H9 (cell line): ENCODE results near the gene LIMS1. TPM values are rescaled to one million over a fixed set of nuclear protein-coding genes. Genes with fewer than 3 reads are reported as not detected.
"Not testable (repeated sequence)": the region's sequence is repeated elsewhere in the genome, so short reads cannot be mapped to it uniquely, and the experiment has no call there.

Source experiments
- DNase-seq: peaks from one replicate; pipeline ENCODE4 v3.0.0-alpha.2; 2017
- H2AFZ ChIP-seq: one replicate; pipeline ENCODE4 v1.6.1; 2013; ENCODE audit warnings: mild to moderate bottlenecking, low read length, control low read depth, moderate library complexity
- H2AK5ac ChIP-seq: 2 replicates; pipeline ENCODE4 v1.6.1; 2013; ENCODE audit warnings: low read length, control low read depth, mixed read lengths; ENCODE audit not compliant: insufficient read length
- H2BK120ac ChIP-seq: one replicate; pipeline ENCODE4 v1.6.1; 2013; ENCODE audit warnings: low read depth, mild to moderate bottlenecking, low read length, control low read depth, inconsistent platforms; ENCODE audit not compliant: poor library complexity, severe bottlenecking
- H2BK12ac ChIP-seq: 2 replicates; pipeline ENCODE4 v1.6.1; 2013; ENCODE audit warnings: low read length, control low read depth, mixed read lengths, low read depth; ENCODE audit not compliant: insufficient read length
- H2BK15ac ChIP-seq: 2 replicates; pipeline ENCODE4 v1.6.1; 2013; ENCODE audit warnings: low read depth, low read length, control low read depth
- H2BK20ac ChIP-seq: one replicate; pipeline ENCODE4 v1.6.1; 2013; ENCODE audit warnings: low read depth, mild to moderate bottlenecking, low read length, control low read depth, inconsistent platforms; ENCODE audit not compliant: poor library complexity, severe bottlenecking
- H2BK5ac ChIP-seq: 2 replicates; pipeline ENCODE4 v1.6.1; 2013; ENCODE audit warnings: low read length, control low read depth, mixed read lengths; ENCODE audit not compliant: insufficient read length
- H3K14ac ChIP-seq: 2 replicates; pipeline ENCODE4 v1.6.1; 2013; ENCODE audit warnings: low read length, control low read depth; ENCODE audit not compliant: insufficient read depth
- H3K18ac ChIP-seq: 2 replicates; pipeline ENCODE4 v1.6.1; 2013; ENCODE audit warnings: low read depth, mild to moderate bottlenecking, mixed read lengths, low read length, control low read depth; ENCODE audit not compliant: insufficient read length
- H3K23ac ChIP-seq: 2 replicates; pipeline ENCODE4 v1.6.1; 2013; ENCODE audit warnings: low read length, control low read depth, mixed read lengths, low read depth; ENCODE audit not compliant: insufficient read length
- H3K23me2 ChIP-seq: 2 replicates; pipeline ENCODE4 v1.6.1; 2013; ENCODE audit warnings: low read depth, mild to moderate bottlenecking, mixed read lengths, low read length, control low read depth; ENCODE audit not compliant: insufficient read length, poor library complexity, severe bottlenecking
- H3K27ac ChIP-seq: 2 replicates; pipeline ENCODE4 v1.5.1; 2013; ENCODE audit warnings: low read length, control low read depth, mixed read lengths, low read depth; ENCODE audit not compliant: insufficient read length
- H3K27me3 ChIP-seq: 2 replicates; pipeline ENCODE4 v1.6.1; 2013; ENCODE audit warnings: low read length, control low read depth, inconsistent platforms; ENCODE audit not compliant: insufficient read depth
- H3K4ac ChIP-seq: 2 replicates; pipeline ENCODE4 v1.6.1; 2013; ENCODE audit warnings: low read depth, mild to moderate bottlenecking, control low read depth, inconsistent platforms, low read length, moderate library complexity
- H3K4me1 ChIP-seq: 2 replicates; pipeline ENCODE4 v1.6.1; 2013; ENCODE audit warnings: low read length, control low read depth, inconsistent platforms; ENCODE audit not compliant: insufficient read depth
- H3K4me2 ChIP-seq: 2 replicates; pipeline ENCODE4 v1.6.1; 2013; ENCODE audit warnings: low read length, control low read depth, mixed read lengths; ENCODE audit not compliant: insufficient read length, insufficient read depth
- H3K56ac ChIP-seq: 2 replicates; pipeline ENCODE4 v1.6.1; 2013; ENCODE audit warnings: low read depth, mild to moderate bottlenecking, mixed read lengths, low read length, control low read depth; ENCODE audit not compliant: insufficient read length
- H3K79me1 ChIP-seq: 2 replicates; pipeline ENCODE4 v1.6.1; 2013; ENCODE audit warnings: low read depth, mild to moderate bottlenecking, moderate library complexity, low read length, control low read depth, inconsistent platforms; ENCODE audit not compliant: insufficient read depth, poor library complexity, severe bottlenecking
- H3K79me2 ChIP-seq: 2 replicates; pipeline ENCODE4 v1.6.1; 2013; ENCODE audit warnings: low read length, control low read depth, inconsistent platforms; ENCODE audit not compliant: insufficient read depth
- H3K9ac ChIP-seq: 2 replicates; pipeline ENCODE4 v1.6.1; 2013; ENCODE audit warnings: low read length, control low read depth, mixed read lengths; ENCODE audit not compliant: insufficient read length; ENCODE audit errors: extremely low read depth
- H3K9me3 ChIP-seq: one replicate; pipeline ENCODE4 v1.6.1; 2013; ENCODE audit warnings: low read depth, low read length, inconsistent platforms; ENCODE audit not compliant: control insufficient read depth
- H3T11ph ChIP-seq: one replicate; pipeline ENCODE4 v1.6.1; 2013; ENCODE audit warnings: mild to moderate bottlenecking, low read length, control low read depth, inconsistent platforms
- H4K20me1 ChIP-seq: one replicate; pipeline ENCODE4 v1.6.1; 2013; ENCODE audit not compliant: control insufficient read depth, insufficient read length, insufficient read depth
- H4K5ac ChIP-seq: 2 replicates; pipeline ENCODE4 v1.6.1; 2013; ENCODE audit warnings: low read depth, mild to moderate bottlenecking, mixed read lengths, low read length, control low read depth; ENCODE audit not compliant: insufficient read length
- H4K8ac ChIP-seq: replicated peaks from 2 replicates; pipeline ENCODE4 v1.6.1; 2013; ENCODE audit warnings: low read length, control low read depth, mixed read lengths, low read depth; ENCODE audit not compliant: insufficient read length
- H4K91ac ChIP-seq: 2 replicates; pipeline ENCODE4 v1.6.1; 2013; ENCODE audit warnings: low read depth, mild to moderate bottlenecking, moderate library complexity, mixed read lengths, low read length, control low read depth; ENCODE audit not compliant: insufficient read length
- H3K27ac Mint-ChIP-seq, 3 experiments: 2 replicates in 2 of 3; 3 replicates in 1 of 3; pipeline ENCODE4 v1.8.0; 2020 to 2021; ENCODE audit warnings: mixed read lengths in 3 of 3, mild to moderate bottlenecking in 1 of 3, moderate library complexity in 1 of 3
- H3K27me3 Mint-ChIP-seq: 2 replicates; pipeline ENCODE4 v1.8.0; 2021; ENCODE audit warnings: low read depth, mild to moderate bottlenecking, moderate library complexity, mixed read lengths
- H3K36me3 Mint-ChIP-seq, 3 experiments: 2 replicates in 2 of 3; 3 replicates in 1 of 3; pipeline ENCODE4 v1.8.0; 2020 to 2021; ENCODE audit warnings: low read depth in 3 of 3, mixed read lengths in 3 of 3; ENCODE audit not compliant: insufficient read depth in 1 of 3
- H3K4me1 Mint-ChIP-seq, 2 experiments: 2 replicates each; pipeline ENCODE4 v1.8.0; 2020; ENCODE audit warnings: mixed read lengths in 2 of 2
- H3K4me3 Mint-ChIP-seq, 2 experiments: 2 replicates in 1 of 2; 3 replicates in 1 of 2; pipeline ENCODE4 v1.8.0; 2020 to 2021; ENCODE audit warnings: mild to moderate bottlenecking in 2 of 2, mixed read lengths in 2 of 2, moderate library complexity in 1 of 2
- H3K9me3 Mint-ChIP-seq, 2 experiments: 2 replicates in 1 of 2; 3 replicates in 1 of 2; pipeline ENCODE4 v1.8.0; 2020; ENCODE audit warnings: mild to moderate bottlenecking in 2 of 2, mixed read lengths in 2 of 2, moderate library complexity in 1 of 2
- WGBS: extraction: QIAGEN DNeasy Blood & Tissue Kit; methylation state at CpG from one replicate; pipeline ENCODE4 v1.1.7; 2013; ENCODE audit warnings: missing lambda C conversion rate, low lambda C conversion rate, mixed read lengths; ENCODE audit not compliant: insufficient read length; ENCODE audit errors: extremely low coverage; 5-methylcytosine and 5-hydroxymethylcytosine counted together
- total RNA-seq: library from RNA; stranded (reverse); gene quantifications from 2 replicates; pipeline ENCODE4 v1.2.1, GENCODE V29; 2021

Gene LIMS1
- total RNA-seq, 1 experiment from 2014 or later: 37.7 TPM

DNA sequence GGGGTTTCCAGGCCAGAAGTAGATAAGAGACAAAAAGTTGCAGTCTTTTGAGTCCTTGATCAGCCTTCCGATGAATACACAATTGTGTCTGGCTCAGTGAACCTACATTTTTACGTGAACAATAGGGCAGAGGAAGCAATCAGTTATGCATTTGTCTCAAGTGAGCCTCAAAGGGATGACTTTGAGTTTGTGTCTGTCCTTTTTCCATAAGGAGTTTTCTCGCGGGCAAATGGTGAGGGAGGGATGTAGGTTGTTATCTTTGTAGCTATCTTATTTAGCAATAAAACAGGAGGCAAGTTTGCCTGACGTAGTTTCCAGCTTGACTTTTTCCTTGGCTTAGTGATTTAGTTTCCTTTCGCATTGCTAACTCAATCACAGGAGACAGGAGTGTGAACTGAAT lies 119.6 kb downstream of the LIMS1 start:
- not testable (repeated sequence) for H3K27me3 Mint-ChIP-seq, H3K18ac ChIP-seq, H3K9me3 Mint-ChIP-seq, H3K23me2 ChIP-seq, H3K9ac ChIP-seq, H3K14ac ChIP-seq, H2BK12ac ChIP-seq, H3T11ph ChIP-seq, H3K23ac ChIP-seq, H2BK5ac ChIP-seq, H3K56ac ChIP-seq, H3K4me1 ChIP-seq, H3K36me3 Mint-ChIP-seq, H4K91ac ChIP-seq, H3K27me3 ChIP-seq, H3K79me2 ChIP-seq, H3K4me3 Mint-ChIP-seq, H4K8ac ChIP-seq, H3K9me3 ChIP-seq, H2BK15ac ChIP-seq, H2AFZ ChIP-seq, DNase-seq, H2BK120ac ChIP-seq, H4K5ac ChIP-seq, H2AK5ac ChIP-seq, H3K27ac ChIP-seq, H3K79me1 ChIP-seq, H4K20me1 ChIP-seq, H2BK20ac ChIP-seq, H3K4ac ChIP-seq, H3K4me2 ChIP-seq
- H3K27ac Mint-ChIP-seq: peak overlapping the region in 1 of 3 experiments; percentile 36; a peak in 1 of 7 replicates
- H3K4me1 Mint-ChIP-seq: peaks cover 11 to 13% of the 10 kb centered on the region in 2 experiments; a peak in 3 of 4 replicates
- no CpG with 5 or more reads among the region's 6 CpGs for WGBS

DNA sequence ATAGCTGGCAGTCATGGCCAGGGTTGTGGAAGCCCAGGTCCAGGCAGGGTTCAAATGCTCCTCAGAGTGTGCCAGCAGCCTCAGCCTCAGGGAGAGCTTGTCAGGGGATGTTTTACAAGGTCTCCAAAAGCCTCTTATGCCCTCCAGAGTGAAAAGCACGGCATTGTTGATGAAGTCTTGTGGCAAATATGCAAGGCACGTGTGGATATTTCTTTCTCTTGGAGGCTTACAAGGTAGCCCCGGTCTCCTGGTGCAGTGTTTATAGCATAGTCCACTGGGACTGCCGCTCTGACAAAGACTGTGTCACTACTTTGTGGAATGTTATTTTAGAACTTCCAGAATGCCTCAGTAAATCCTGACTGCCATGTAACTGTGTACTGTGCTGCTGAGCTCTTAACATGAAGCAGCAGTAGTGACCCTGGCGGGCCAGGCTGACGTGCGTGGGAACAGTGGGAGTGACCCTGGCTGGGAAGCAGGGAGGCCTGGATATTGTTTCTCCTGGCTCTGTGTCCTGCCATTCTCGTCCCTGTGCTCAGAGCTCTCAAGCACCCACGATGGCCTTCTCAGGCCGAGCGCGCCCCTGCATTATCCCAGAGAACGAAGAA lies 120.4 kb downstream of the LIMS1 start:
- not testable (repeated sequence) for H3K4me1 ChIP-seq, H2BK120ac ChIP-seq, H3K9me3 Mint-ChIP-seq, H3K4me3 Mint-ChIP-seq, H3K27ac ChIP-seq, H2BK12ac ChIP-seq, H3K4me2 ChIP-seq, H3K9ac ChIP-seq, H4K20me1 ChIP-seq, H3K36me3 Mint-ChIP-seq, H3T11ph ChIP-seq, H3K9me3 ChIP-seq, H3K18ac ChIP-seq, H3K27me3 ChIP-seq, H3K27me3 Mint-ChIP-seq, H2AFZ ChIP-seq, H4K5ac ChIP-seq, H2BK5ac ChIP-seq, H4K8ac ChIP-seq, H3K79me2 ChIP-seq, H2BK15ac ChIP-seq, H3K56ac ChIP-seq, H3K79me1 ChIP-seq, H3K27ac Mint-ChIP-seq, H2BK20ac ChIP-seq, H4K91ac ChIP-seq, H3K23me2 ChIP-seq, H3K4ac ChIP-seq, H3K23ac ChIP-seq, H3K14ac ChIP-seq, DNase-seq, H2AK5ac ChIP-seq
- WGBS: no CpG with 5 or more reads among the region's 13 CpGs
- peaks cover 11 to 13% of the 10 kb centered on the region in 2 experiments; a peak in 3 of 4 replicates for H3K4me1 Mint-ChIP-seq
